GM18526 (cell line): ENCODE measurements around the gene HHIP.

Source experiments
- POLR2A ChIP-seq: IDR thresholded peaks from 3 replicates; pipeline ENCODE4 v1.6.1; 2011; ENCODE audit not compliant: insufficient read length; ENCODE audit errors: extremely low read depth

Gene HHIP

GRCh38 chr4:144685911-144686310, 40.0 kb downstream of the HHIP start:
- TF ChIP-seq POLR2A, result no peak

GRCh38 chr4:144686921-144687320, 41.0 kb downstream of the HHIP start:
- no peak for TF ChIP-seq POLR2A

- TF ChIP-seq POLR2A, result no peak
Measured at GRCh38 chr4:144687466-144687865, 41.5 kb downstream of the HHIP start.

- TF ChIP-seq POLR2A, result no peak
Measured at GRCh38 chr4:144688035-144688569, 42.1 kb downstream of the HHIP start.

- no peak for TF ChIP-seq POLR2A
Measured at GRCh38 chr4:144689125-144689524, 43.2 kb downstream of the HHIP start.

GRCh38 chr4:144695721-144696120, 49.8 kb downstream of the HHIP start:
- TF ChIP-seq POLR2A, result no peak

GRCh38 chr4:144696376-144696775, 50.4 kb downstream of the HHIP start:
- no peak for TF ChIP-seq POLR2A

GRCh38 chr4:144699565-144699964, 53.6 kb downstream of the HHIP start:
- no peak for TF ChIP-seq POLR2A

- TF ChIP-seq POLR2A, result no peak
Measured at GRCh38 chr4:144701683-144702233, 55.8 kb downstream of the HHIP start.

GRCh38 chr4:144703494-144703893, 57.5 kb downstream of the HHIP start:
- no peak for TF ChIP-seq POLR2A

GRCh38 chr4:144705601-144706590, 59.9 kb downstream of the HHIP start:
- TF ChIP-seq POLR2A, result no peak

- TF ChIP-seq POLR2A, result no peak
Measured at GRCh38 chr4:144709159-144709558, 63.2 kb downstream of the HHIP start.

GRCh38 chr4:144709793-144710525, 64.0 kb downstream of the HHIP start:
- TF ChIP-seq POLR2A, result no peak

- TF ChIP-seq POLR2A, result no peak
Measured at GRCh38 chr4:144710526-144710912, 64.6 kb downstream of the HHIP start.

GRCh38 chr4:144711700-144712456, 65.9 kb downstream of the HHIP start:
- TF ChIP-seq POLR2A, result no peak
